H1 (cell line): ENCODE data around the gene KRTAP11-1. TPM values are rescaled to one million over a fixed set of nuclear protein-coding genes. Genes with fewer than 3 reads are reported as not detected.

Source experiments
- POLR2A ChIP-seq, 2 experiments: IDR thresholded peaks; 1 replicate in 1 of 2; 2 replicates in 1 of 2; pipeline ENCODE4 v1.6.1; 2011; ENCODE audit warnings: low read depth in 2 of 2, low read length in 2 of 2, mild to moderate bottlenecking in 2 of 2; ENCODE audit errors: control extremely low read depth in 1 of 2
- RAD21 ChIP-seq, 2 experiments: IDR thresholded peaks in 1 of 2; conservative IDR thresholded peaks in 1 of 2; 2 replicates each; pipeline ENCODE4 v1.6.1; 2011; ENCODE audit warnings: low read depth in 2 of 2, low read length in 2 of 2, improper control_type of control experiment in 1 of 2, inconsistent platforms in 1 of 2, mild to moderate bottlenecking in 1 of 2, moderate library complexity in 1 of 2
- SIX5 ChIP-seq: IDR thresholded peaks from 2 replicates; pipeline ENCODE4 v1.6.1; 2011; ENCODE audit warnings: mild to moderate bottlenecking, low read depth, low read length
- polyA plus RNA-seq, 7 experiments: library from polyadenylated mRNA; depleted of rRNA in 3 of 7; stranded (reverse) in 5 of 7; unstranded in 2 of 7; fragments of >200 nt in 5 of 7; fragments of 200-250 nt in 2 of 7; gene quantifications; 1 replicate in 5 of 7; 2 replicates in 1 of 7; 4 replicates in 1 of 7; pipeline versions ENCODE4 v1.2.1 to v1.2.3, GENCODE V29; 2011 to 2013; ENCODE audit warnings: missing spikeins in 2 of 7, mixed read lengths in 2 of 7
- total RNA-seq: library from RNA; stranded (reverse); fragmentation: NEBNext Ultra II Directional; extraction: Animal tissue kit (Norgen Biotek cat#: 25700); gene quantifications from 2 replicates; pipeline ENCODE4 v1.2.1, GENCODE V29; 2021
- TF ChIP-seq, protein P1 (sequence below): fragments of 300-600 bp; sonication (generic); IDR thresholded peaks from 2 replicates; pipeline ENCODE4 v1.7.1; 2012; ENCODE audit warnings: low read length, moderate library complexity, mild to moderate bottlenecking, inconsistent platforms; ENCODE audit not compliant: insufficient replicate concordance

Gene KRTAP11-1
- total and polyA plus RNA-seq, 2 of the 8 experiments (the other 6 are each of a cell fraction or from before 2014, with no cell fraction given) = not detected

DNA sequence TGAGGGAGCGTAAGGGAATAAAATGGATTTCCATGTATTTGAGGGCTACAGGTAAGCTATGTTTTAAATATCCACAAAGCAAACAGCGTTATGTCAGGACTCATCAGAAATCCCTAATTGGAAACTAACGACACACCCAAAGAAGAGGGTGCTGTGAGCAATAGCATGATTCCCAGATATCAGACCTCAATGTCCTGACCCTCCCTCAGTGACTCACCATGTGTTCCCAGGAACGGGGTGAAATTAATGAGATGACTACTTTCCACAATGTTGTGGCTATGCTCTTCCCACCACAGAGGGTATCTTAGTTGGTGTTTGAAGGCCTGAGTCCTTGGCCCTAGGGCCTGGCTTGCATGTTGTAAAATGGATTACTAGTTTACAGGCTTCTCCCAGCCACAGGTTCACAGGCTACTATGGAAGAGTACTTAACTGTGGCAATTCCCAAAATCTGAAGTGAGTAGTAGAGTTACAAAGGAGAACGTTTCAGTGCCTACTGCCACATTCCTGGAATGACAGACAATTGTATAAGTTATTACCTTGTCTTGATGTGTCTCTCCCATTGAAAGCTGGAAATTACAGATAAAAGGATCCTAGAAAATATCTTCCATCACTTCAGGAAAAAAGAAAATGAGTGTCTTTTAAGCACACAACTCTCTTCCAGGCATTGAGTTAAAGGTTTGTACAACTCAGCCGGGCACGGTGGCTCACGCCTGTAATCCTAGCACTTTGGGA lies 1.7 kb upstream of the KRTAP11-1 start (continued):
- TF ChIP-seq, protein P1, sequence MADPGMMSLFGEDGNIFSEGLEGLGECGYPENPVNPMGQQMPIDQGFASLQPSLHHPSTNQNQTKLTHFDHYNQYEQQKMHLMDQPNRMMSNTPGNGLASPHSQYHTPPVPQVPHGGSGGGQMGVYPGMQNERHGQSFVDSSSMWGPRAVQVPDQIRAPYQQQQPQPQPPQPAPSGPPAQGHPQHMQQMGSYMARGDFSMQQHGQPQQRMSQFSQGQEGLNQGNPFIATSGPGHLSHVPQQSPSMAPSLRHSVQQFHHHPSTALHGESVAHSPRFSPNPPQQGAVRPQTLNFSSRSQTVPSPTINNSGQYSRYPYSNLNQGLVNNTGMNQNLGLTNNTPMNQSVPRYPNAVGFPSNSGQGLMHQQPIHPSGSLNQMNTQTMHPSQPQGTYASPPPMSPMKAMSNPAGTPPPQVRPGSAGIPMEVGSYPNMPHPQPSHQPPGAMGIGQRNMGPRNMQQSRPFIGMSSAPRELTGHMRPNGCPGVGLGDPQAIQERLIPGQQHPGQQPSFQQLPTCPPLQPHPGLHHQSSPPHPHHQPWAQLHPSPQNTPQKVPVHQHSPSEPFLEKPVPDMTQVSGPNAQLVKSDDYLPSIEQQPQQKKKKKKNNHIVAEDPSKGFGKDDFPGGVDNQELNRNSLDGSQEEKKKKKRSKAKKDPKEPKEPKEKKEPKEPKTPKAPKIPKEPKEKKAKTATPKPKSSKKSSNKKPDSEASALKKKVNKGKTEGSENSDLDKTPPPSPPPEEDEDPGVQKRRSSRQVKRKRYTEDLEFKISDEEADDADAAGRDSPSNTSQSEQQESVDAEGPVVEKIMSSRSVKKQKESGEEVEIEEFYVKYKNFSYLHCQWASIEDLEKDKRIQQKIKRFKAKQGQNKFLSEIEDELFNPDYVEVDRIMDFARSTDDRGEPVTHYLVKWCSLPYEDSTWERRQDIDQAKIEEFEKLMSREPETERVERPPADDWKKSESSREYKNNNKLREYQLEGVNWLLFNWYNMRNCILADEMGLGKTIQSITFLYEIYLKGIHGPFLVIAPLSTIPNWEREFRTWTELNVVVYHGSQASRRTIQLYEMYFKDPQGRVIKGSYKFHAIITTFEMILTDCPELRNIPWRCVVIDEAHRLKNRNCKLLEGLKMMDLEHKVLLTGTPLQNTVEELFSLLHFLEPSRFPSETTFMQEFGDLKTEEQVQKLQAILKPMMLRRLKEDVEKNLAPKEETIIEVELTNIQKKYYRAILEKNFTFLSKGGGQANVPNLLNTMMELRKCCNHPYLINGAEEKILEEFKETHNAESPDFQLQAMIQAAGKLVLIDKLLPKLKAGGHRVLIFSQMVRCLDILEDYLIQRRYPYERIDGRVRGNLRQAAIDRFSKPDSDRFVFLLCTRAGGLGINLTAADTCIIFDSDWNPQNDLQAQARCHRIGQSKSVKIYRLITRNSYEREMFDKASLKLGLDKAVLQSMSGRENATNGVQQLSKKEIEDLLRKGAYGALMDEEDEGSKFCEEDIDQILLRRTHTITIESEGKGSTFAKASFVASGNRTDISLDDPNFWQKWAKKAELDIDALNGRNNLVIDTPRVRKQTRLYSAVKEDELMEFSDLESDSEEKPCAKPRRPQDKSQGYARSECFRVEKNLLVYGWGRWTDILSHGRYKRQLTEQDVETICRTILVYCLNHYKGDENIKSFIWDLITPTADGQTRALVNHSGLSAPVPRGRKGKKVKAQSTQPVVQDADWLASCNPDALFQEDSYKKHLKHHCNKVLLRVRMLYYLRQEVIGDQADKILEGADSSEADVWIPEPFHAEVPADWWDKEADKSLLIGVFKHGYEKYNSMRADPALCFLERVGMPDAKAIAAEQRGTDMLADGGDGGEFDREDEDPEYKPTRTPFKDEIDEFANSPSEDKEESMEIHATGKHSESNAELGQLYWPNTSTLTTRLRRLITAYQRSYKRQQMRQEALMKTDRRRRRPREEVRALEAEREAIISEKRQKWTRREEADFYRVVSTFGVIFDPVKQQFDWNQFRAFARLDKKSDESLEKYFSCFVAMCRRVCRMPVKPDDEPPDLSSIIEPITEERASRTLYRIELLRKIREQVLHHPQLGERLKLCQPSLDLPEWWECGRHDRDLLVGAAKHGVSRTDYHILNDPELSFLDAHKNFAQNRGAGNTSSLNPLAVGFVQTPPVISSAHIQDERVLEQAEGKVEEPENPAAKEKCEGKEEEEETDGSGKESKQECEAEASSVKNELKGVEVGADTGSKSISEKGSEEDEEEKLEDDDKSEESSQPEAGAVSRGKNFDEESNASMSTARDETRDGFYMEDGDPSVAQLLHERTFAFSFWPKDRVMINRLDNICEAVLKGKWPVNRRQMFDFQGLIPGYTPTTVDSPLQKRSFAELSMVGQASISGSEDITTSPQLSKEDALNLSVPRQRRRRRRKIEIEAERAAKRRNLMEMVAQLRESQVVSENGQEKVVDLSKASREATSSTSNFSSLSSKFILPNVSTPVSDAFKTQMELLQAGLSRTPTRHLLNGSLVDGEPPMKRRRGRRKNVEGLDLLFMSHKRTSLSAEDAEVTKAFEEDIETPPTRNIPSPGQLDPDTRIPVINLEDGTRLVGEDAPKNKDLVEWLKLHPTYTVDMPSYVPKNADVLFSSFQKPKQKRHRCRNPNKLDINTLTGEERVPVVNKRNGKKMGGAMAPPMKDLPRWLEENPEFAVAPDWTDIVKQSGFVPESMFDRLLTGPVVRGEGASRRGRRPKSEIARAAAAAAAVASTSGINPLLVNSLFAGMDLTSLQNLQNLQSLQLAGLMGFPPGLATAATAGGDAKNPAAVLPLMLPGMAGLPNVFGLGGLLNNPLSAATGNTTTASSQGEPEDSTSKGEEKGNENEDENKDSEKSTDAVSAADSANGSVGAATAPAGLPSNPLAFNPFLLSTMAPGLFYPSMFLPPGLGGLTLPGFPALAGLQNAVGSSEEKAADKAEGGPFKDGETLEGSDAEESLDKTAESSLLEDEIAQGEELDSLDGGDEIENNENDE = no peak
- TF ChIP-seq RAD21 (IDR thresholded peaks at IDR 0.05 in 1 of 2, conservative IDR thresholded peaks at IDR 0.05 in 1 of 2; ENCODE audit: low read depth in 2 of 2, low read length in 2 of 2) (no peak), POLR2A (IDR thresholded peaks at IDR 0.05; ENCODE audit: control extremely low read depth in 1 of 2, low read depth in 2 of 2, low read length in 2 of 2) (no peak), SIX5 (no peak)
